ENCODE data around the gene SLC46A1.

DNA sequence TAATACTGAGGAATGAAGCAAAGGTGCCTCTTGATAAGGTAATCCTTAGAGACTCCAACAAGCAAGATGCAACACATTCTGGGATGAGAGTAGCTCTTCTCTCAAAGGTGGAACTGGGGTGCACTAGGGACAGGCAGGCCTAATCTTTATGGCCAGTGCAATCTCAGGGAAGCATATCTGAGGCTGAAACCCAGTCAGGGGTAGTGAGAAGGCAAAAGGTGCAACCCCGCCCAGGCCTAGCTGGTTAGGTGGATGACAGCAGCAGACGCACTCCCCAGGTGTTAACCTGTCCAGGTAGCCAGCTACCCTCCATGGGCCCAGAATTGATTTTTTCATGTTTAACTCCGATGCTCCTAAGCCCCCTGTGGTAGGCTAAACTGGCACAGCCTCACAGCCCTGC, 9.9 kb upstream of the SLC46A1 start:
- TF ChIP-seq POLR2A (IDR thresholded peaks at IDR 0.05): no peak
- TF ChIP-seq, protein P1, sequence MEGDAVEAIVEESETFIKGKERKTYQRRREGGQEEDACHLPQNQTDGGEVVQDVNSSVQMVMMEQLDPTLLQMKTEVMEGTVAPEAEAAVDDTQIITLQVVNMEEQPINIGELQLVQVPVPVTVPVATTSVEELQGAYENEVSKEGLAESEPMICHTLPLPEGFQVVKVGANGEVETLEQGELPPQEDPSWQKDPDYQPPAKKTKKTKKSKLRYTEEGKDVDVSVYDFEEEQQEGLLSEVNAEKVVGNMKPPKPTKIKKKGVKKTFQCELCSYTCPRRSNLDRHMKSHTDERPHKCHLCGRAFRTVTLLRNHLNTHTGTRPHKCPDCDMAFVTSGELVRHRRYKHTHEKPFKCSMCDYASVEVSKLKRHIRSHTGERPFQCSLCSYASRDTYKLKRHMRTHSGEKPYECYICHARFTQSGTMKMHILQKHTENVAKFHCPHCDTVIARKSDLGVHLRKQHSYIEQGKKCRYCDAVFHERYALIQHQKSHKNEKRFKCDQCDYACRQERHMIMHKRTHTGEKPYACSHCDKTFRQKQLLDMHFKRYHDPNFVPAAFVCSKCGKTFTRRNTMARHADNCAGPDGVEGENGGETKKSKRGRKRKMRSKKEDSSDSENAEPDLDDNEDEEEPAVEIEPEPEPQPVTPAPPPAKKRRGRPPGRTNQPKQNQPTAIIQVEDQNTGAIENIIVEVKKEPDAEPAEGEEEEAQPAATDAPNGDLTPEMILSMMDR (IDR thresholded peaks at IDR 0.05): no peak

Measured in uterus (tissue), 2 donors.